Activated CD4-positive, CD25-positive, alpha-beta regulatory T cell treated with anti-CD3 and anti-CD28 coated beads, Interleukin-2, amount 50 U/mL, for 72 hours (primary cell): Measurements from ENCODE around the gene HAGH.

ENCODE experiments used
- DNase-seq: peaks from one replicate; pipeline ENCODE4 v3.0.0; 2021

HAGH gene

GRCh38 chr16:1809281-1809801 lies 17.3 kb downstream of the HAGH start:
- no peak for DNase-seq

- DNase-seq: no peak
These were observed 17.9 kb downstream of the HAGH start for GRCh38 chr16:1808691-1809090.

DNA sequence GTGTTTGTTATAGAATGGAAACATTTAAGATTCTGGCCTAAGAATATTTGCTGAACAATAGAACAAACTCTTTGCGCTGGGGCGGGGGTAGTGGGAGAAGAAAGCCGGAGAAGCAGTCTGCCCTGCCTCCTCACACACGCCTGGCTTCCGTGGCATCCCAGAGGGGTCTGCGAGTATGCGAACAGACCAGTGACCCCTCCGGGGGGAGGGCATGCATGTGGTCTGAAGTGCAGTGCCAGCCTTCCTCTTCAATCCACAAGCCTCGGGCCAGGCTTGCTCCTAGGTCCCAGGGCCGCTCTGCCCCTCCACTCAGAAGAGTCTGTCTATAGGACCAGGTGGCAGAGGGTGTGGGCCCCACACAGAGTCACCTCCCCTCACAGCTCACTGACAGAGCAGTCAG lies 19.0 kb downstream of the HAGH start:
- DNase-seq: no peak

DNA sequence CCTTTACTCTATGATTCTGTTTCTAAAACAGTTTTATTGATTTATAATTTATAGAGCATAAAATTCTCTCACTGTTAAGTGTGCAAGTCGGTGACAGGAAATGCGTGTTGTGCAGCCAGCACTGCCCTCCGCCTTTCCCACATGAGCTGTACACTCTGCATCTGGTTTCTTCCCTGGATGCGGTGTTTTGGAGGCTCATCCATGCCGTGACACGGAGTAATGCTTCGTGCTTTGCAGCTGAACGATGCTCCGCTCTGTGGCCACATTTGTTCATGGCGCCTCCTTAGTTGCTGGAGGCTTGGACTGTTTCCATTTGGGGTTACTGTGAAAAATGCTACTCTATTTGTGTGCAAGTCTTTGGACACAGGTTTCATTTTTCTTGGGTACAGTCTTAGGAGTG lies 25.9 kb downstream of the HAGH start:
- DNase-seq: no peak

- peak; percentile 16 for DNase-seq
These were observed 27.4 kb downstream of the HAGH start for GRCh38 chr16:1799263-1799662.

DNA sequence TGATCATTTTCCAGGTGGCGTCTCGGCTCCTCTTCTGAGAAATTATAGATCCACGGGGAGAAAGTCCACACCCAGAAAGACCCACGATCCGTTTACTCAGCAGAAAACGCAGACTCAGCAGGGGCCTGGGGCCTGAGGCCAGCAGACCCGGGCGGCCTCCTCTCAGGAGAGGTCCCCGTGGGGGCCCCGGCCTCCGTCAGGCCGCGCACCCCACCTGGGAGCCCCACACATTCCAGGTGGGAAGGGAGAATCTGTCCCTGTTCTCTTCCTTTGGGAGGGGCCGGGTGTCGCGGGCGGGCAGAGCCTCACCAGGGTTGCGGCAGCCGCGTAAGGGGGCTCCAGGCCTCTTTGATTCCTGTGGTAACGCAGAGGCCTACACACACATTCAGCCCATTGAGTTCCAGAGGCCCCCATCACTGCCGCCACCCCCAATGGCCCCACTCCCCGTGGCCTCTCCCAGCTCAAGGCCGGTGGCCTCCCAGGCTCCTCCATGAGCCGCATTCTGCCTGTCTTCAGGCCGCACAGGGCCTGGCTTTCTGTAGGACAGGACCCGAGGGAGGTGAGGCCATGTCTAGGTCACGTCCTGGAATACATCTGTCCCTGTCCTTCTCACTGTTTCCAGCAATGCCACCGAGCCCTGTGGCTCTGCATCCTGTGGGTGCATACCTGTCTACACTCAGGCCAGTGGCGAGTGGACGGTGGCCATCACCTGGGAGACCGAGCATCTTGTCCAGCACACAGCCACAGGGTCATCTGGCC lies 31.5 kb downstream of the HAGH start:
- DNase-seq: no peak

GRCh38 chr16:1794221-1794871 lies 32.3 kb downstream of the HAGH start:
- no peak for DNase-seq

DNA sequence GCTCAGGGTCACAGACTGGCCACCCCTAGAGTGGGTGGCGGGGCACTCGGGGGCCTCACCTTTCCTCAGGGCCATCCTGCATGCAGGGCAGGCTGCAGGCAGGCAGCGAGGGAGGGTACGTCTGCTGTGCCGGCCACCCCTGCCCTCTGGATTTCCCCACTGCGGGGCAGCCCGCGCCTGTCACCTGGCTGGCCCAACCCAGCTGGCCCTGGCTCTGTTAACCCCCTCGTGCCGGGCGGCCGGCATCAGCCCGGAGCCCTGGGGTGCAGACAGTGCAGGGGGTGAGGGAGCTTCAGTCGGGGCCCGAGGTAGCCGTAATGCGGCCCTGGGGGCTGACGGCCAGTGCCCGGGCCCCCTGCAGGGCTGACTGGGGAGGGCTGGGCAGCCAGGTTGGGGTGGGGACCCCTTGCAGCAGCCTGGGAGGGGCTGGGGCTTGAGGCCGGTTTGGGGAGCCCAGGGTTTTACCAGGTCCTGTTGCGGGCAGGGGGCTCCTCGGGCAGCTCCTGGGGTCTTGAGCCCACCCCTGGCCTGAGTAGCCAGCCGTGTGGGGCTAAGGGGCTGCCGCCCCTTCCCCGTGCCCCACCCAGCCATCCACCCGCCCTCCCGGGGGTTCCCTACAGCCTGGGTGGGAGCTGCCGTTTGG lies 32.9 kb downstream of the HAGH start, which contains the start of gene IGFALS:
IGFALS (minus strand) TSS at position 128 of the 643 bp plus-strand sequence; CDS start at position 75, 53 bp downstream.
- no peak for DNase-seq

DNA sequence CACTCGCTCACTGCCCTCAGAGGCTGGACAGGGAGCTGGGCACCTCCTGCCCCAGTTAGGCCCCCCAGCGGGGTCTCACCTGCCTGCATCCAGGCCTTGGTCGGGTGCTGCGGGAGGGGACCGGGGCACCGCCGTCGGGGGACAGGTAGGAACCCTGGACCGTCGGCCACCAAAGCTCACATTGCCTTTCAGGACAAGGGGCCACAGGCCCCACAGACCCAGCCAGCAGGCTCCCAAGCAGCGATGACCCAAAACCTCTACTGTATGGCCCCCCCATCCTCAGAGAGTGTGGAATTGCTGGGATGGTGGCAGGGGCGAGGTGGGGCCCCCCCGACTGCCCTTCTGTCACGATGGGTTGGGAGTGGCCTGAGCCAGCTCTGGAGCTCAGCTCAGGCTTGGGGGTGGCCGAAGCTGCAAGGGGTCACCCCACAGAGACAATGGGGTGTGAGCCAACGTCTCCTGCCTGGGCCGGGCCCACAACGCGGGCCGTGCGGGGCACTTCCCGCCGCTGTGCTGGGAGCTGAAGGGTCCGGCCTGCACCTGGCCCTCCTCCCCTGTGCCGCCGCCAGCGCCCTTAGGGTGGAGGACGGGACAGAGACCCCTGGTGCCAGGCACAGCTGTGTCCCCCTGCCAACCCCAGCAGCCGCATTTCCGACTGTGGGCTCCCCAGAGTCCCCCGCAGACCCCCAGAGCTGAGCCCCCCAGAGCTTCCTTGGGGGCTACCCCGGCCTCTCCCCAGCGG lies 33.6 kb downstream of the HAGH start:
- DNase-seq: no peak

DNA sequence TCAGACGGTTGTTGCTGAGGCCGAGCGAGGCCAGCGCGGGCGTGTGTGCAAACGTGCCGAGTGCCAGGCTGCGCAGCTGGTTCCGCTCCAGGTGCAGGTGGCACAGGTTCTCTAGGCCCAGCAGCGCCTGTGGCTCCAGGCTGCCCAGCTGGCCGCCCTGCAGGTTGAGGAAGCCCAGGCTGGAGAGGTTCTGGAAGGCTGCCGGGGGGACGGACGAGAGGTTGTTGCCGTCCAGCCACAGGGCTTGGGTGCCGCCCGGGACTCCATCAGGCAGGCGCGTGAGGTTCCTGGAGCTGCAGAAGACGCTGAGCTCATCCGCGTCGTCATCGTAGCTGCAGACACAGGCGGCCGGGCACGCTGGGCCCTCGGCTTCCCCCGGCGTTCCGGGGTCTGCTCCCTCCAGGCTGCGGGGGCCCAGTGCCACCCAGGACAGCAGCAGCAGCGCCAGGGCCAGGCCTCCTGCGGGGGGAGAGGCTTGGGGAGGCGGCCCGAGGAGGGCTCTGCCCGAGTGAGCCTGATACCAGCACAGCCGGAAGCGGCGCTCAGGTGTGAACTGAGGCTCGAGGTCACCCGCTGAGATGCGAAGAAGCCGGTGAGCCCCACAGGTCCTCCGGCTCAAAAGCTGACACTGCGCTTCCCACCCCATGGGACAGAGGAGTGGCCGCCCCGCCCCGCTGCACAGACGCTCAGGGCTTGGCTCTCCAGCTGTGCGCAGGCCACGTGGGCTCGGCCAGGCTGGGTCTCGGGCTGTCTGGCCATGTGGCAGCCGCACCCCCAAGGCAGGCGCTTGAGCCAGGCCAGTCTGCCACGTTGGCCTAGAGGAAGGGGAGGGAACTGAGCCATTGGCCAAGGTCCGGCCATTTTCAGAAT lies 34.4 kb downstream of the HAGH start:
- no peak for DNase-seq

DNA sequence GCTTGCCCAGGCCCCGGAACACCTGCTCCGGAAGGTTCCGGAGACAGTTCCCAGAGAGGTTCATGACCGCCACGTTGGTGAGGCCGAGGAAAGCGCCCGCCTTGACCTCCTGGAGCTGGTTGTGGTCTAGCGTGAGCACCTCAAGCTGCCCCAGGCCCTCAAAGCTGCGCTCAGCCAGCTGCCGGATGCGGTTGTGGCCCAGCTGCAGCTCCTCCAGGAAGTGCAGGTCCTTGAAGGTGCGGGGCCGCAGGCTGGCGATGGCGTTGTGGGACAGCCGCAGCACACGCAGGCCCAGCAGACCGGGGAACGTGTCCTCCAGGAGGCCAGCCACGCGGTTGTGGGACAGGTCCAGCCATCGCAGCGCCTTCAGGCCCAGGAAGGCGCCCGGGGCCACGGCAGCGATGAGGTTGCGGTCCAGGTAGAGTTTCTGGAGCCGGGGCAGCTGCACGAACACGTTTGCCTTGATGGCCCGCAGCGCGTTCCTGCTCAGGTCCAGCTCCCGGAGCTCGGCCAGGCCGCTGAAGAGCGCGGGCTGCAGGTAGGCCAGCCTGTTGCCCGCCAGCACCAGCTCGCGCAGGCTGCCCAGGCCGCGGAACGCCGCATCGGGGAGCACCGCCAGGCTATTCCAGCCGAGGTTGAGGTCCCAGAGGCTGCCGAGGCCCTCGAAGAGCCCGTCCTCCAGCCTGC lies 35.2 kb downstream of the HAGH start:
- DNase-seq: no peak

GRCh38 chr16:1790611-1791255 lies 35.9 kb downstream of the HAGH start:
- no peak for DNase-seq

GRCh38 chr16:1790261-1790610 lies 36.4 kb downstream of the HAGH start:
- DNase-seq: no peak

DNA sequence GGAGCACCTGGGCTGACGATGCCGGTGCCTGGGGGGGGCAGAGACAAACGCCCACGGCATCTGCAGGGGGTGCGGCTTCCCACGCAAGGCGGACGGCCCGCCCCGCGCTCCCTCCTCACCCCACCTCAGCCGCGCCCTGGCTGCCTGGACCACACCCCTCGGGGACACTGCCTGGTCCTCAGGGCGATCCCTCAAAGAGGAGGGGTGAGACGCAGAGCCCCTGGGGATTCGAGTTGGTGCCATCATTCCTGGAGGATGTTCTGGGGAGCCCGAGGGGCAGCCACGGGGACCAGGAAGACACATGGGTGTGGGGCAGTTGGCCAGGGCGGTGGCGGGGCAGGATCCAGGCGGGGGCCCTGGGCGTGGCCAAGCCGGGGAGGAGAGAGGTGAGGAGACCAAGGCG lies 37.0 kb downstream of the HAGH start:
- DNase-seq: no peak

DNA sequence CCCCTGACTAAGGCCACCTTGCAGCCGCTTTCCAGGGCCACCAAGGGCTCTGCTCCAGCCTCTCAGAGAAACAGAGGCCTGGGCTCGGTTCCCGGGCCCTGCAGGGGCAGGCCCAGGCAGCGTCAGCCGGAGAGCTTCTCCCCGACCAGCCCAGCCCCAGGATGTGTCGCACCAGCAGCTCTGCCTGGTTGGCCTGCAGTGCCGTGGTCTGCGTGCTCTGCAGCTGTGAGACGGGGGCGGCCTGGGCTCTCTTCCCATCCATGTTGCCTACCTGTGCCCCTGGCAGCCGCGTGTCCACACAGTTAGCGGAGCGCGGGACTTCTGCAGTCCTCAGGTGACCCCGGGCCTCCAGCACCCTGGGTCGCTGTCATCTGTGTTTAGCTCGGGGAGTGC lies 37.9 kb downstream of the HAGH start:
- no peak for DNase-seq

- peak; percentile 26 for DNase-seq
These were observed 38.4 kb downstream of the HAGH start for GRCh38 chr16:1788095-1788707.

DNA sequence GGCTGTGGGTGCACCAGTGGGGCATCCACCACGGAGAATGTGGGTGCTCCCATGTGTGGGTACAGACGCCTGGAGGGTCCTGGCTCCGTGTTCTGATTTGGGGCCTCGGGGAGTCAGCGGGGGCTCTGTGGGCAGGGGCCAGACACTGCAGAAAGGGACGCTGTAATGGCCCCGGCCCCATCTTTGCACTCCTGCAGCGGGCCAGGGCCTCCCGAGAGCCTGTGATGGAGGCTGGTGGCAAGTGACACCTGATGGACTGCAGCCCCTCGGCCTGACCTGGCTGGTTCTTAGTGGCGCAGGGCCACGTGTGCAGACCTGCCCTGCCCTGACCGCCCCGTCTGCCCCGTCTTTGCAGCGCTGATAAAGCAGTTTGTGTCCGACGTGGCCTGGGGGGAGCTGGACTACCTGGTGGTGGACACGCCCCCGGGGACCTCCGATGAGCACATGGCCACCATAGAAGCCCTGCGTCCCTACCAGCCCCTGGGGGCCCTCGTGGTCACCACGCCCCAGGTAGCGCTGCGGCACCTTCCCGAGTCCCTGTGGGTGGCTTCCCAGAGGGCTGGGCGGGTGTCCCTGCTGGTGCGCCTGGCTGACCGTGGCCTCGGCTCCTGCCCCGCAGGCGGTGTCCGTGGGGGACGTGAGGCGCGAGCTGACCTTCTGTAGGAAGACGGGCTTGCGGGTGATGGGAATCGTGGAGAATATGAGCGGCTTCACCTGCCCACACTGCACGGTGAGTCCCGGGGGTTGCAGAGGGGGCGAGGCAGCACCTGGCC lies 39.1 kb downstream of the HAGH start:
- peak; percentile 25 for DNase-seq

DNA sequence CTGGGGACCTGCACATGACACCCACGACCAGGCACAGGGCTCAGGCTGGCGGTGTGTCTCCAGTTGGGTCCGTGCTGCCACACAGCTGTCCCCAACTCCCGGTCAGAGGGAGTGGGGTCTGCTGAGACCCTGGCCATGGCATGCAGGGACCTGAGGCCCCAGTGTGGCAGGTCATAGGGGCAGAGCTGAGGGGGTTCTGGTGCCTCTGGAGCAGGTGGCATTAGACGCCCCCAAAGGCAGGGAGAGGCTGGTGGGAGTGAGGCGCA lies 39.6 kb downstream of the HAGH start:
- no peak for DNase-seq

- no peak for DNase-seq
These were observed 40.2 kb downstream of the HAGH start for GRCh38 chr16:1786242-1787055.
